Neuronal stem cell (in vitro differentiated cells): ENCODE measurements around the gene CDH9.

Experiments used
- DNase-seq: peaks from one replicate; pipeline ENCODE4 v3.0.0-alpha.2; 2013; ENCODE audit warnings: low spot score
- H2AFZ ChIP-seq: one replicate; pipeline ENCODE4 v1.6.1; 2013; ENCODE audit warnings: mild to moderate bottlenecking, low read length, inconsistent platforms
- H2AK5ac ChIP-seq: 2 replicates; pipeline ENCODE4 v1.6.1; 2013; ENCODE audit warnings: low read depth, mild to moderate bottlenecking, inconsistent platforms, low read length, moderate library complexity, mixed read lengths
- H2BK120ac ChIP-seq: 2 replicates; pipeline ENCODE4 v1.6.1; 2013; ENCODE audit warnings: low read depth, mild to moderate bottlenecking, inconsistent platforms, low read length, moderate library complexity, mixed read lengths
- H2BK12ac ChIP-seq: one replicate; pipeline ENCODE4 v1.6.1; 2013; ENCODE audit warnings: low read length, inconsistent platforms
- H2BK15ac ChIP-seq: 2 replicates; pipeline ENCODE4 v1.6.1; 2013; ENCODE audit warnings: mild to moderate bottlenecking, low read length, inconsistent platforms, mixed read lengths
- H2BK5ac ChIP-seq: one replicate; pipeline ENCODE4 v1.6.1; 2013; ENCODE audit warnings: inconsistent platforms, mild to moderate bottlenecking, low read length, moderate library complexity
- H3K14ac ChIP-seq: one replicate; pipeline ENCODE4 v1.6.1; 2013; ENCODE audit warnings: low read length, inconsistent platforms
- H3K18ac ChIP-seq: 2 replicates; pipeline ENCODE4 v1.6.1; 2013; ENCODE audit warnings: low read length, inconsistent platforms
- H3K23ac ChIP-seq: 2 replicates; pipeline ENCODE4 v1.6.1; 2013; ENCODE audit warnings: low read depth, mild to moderate bottlenecking, mixed read lengths, low read length, inconsistent platforms; ENCODE audit not compliant: poor library complexity
- H3K27ac ChIP-seq: replicated peaks from 3 replicates; pipeline ENCODE4 v1.5.1; 2013; ENCODE audit warnings: low read length, inconsistent platforms
- H3K27me3 ChIP-seq, 3 experiments: 2 replicates each; pipeline ENCODE4 v1.6.1; 2013; ENCODE audit warnings: low read length in 3 of 3, mild to moderate bottlenecking in 2 of 3, inconsistent platforms in 1 of 3, low read depth in 1 of 3, mixed read lengths in 1 of 3, moderate library complexity in 1 of 3; ENCODE audit not compliant: control insufficient read depth in 3 of 3, insufficient read depth in 3 of 3
- H3K36me3 ChIP-seq, 2 donors: replicated peaks in 1 of 2; 2 replicates each; pipeline ENCODE4 v1.6.1; 2013; ENCODE audit warnings: low read length in 2 of 2; ENCODE audit not compliant: control insufficient read depth in 2 of 2, insufficient read depth in 2 of 2
- H3K4ac ChIP-seq: 2 replicates; pipeline ENCODE4 v1.6.1; 2013; ENCODE audit warnings: inconsistent platforms, mild to moderate bottlenecking, low read length, moderate library complexity
- H3K4me1 ChIP-seq, 2 donors: 1 replicate in 1 of 2; 2 replicates in 1 of 2; pipeline ENCODE4 v1.6.1; 2013; ENCODE audit warnings: low read length in 2 of 2, low read depth in 1 of 2; ENCODE audit not compliant: control insufficient read depth in 2 of 2, insufficient read depth in 1 of 2
- H3K4me2 ChIP-seq: one replicate; pipeline ENCODE4 v1.6.1; 2013; ENCODE audit warnings: mild to moderate bottlenecking, low read length, inconsistent platforms; ENCODE audit not compliant: insufficient read depth, poor library complexity, severe bottlenecking
- H3K4me3 ChIP-seq, 2 donors: 2 replicates each; pipeline ENCODE4 v1.5.1; 2013; ENCODE audit warnings: low read length in 2 of 2, mild to moderate bottlenecking in 2 of 2, inconsistent platforms in 1 of 2, moderate library complexity in 1 of 2
- H3K79me1 ChIP-seq: one replicate; pipeline ENCODE4 v1.6.1; 2013; ENCODE audit warnings: low read depth, mild to moderate bottlenecking, inconsistent platforms, low read length, moderate library complexity
- H3K9ac ChIP-seq: one replicate; pipeline ENCODE4 v1.6.1; 2013; ENCODE audit warnings: mild to moderate bottlenecking, low read depth, low read length, inconsistent platforms; ENCODE audit not compliant: poor library complexity
- H3K9me3 ChIP-seq, 2 donors: replicated peaks in 1 of 2; 2 replicates each; pipeline versions ENCODE3 to v1.6.1; 2013; ENCODE audit warnings: low read length in 2 of 2, mild to moderate bottlenecking in 2 of 2, inconsistent platforms in 1 of 2, low read depth in 1 of 2, mixed read lengths in 1 of 2, moderate library complexity in 1 of 2; ENCODE audit not compliant: control insufficient read depth in 2 of 2, insufficient read depth in 1 of 2
- H4K8ac ChIP-seq: one replicate; pipeline ENCODE4 v1.6.1; 2013; ENCODE audit warnings: low read depth, mild to moderate bottlenecking, inconsistent platforms, low read length, moderate library complexity
- H4K91ac ChIP-seq: one replicate; pipeline ENCODE4 v1.6.1; 2013; ENCODE audit warnings: low read length, low read depth, mild to moderate bottlenecking, inconsistent platforms; ENCODE audit not compliant: poor library complexity
- WGBS, 2 donors: extraction: QIAGEN DNeasy Blood & Tissue Kit; methylation state at CpG; one replicate each; pipeline ENCODE4 v1.1.7; 2013; ENCODE audit warnings: missing lambda C conversion rate in 2 of 2, mixed read lengths in 1 of 2; ENCODE audit not compliant: insufficient read length in 2 of 2, insufficient replicate concordance in 1 of 2; ENCODE audit errors: extremely low coverage in 2 of 2; 5-methylcytosine and 5-hydroxymethylcytosine counted together

CDH9 gene

GRCh38 chr5:26877154-26877553, 161.2 kb downstream of the CDH9 start:
- H3K27ac ChIP-seq, result no peak overlapping the region
- H2BK12ac ChIP-seq, result no peak overlapping the region
- no peak for DNase-seq
- no peak overlapping the region for H4K8ac ChIP-seq
- no peak overlapping the region for H2AK5ac ChIP-seq
- no peak overlapping the region for H2BK120ac ChIP-seq
- H3K9me3 ChIP-seq, result no peaks in the 10 kb centered on the region
- no peak overlapping the region for H3K18ac ChIP-seq
- no peaks in the 10 kb centered on the region for H3K79me1 ChIP-seq
- H3K4ac ChIP-seq, result no peak overlapping the region
- H2AFZ ChIP-seq, result no peak overlapping the region
- no peaks in the 10 kb centered on the region for H3K27me3 ChIP-seq
- H3K23ac ChIP-seq, result no peak overlapping the region
- no peak overlapping the region for H3K4me3 ChIP-seq
- no CpG with 5 or more reads among the region's 4 CpGs for WGBS, 2 donors
- no peak overlapping the region for H3K14ac ChIP-seq
- H3K4me2 ChIP-seq, result no peak overlapping the region
- no peaks in the 10 kb centered on the region for H3K4me1 ChIP-seq
- H3K9ac ChIP-seq, result no peak overlapping the region
- no peaks in the 10 kb centered on the region for H3K36me3 ChIP-seq
- H4K91ac ChIP-seq, result no peak overlapping the region
- H2BK5ac ChIP-seq, result no peak overlapping the region
- H2BK15ac ChIP-seq, result no peak overlapping the region

GRCh38 chr5:26872337-26872736, 166.0 kb downstream of the CDH9 start:
- H3K36me3 ChIP-seq, result no peaks in the 10 kb centered on the region
- H3K79me1 ChIP-seq, result no peaks in the 10 kb centered on the region
- no peak overlapping the region for H4K8ac ChIP-seq
- no peak overlapping the region for H2AFZ ChIP-seq
- H3K23ac ChIP-seq, result no peak overlapping the region
- no peak overlapping the region for H3K9ac ChIP-seq
- H2BK15ac ChIP-seq, result no peak overlapping the region
- H3K4me3 ChIP-seq, result no peak overlapping the region
- no peak overlapping the region for H3K4ac ChIP-seq
- H2AK5ac ChIP-seq, result no peak overlapping the region
- H3K4me1 ChIP-seq, result no peaks in the 10 kb centered on the region
- H3K27me3 ChIP-seq, result no peaks in the 10 kb centered on the region
- no CpG with 5 or more reads among the region's 3 CpGs for WGBS, 2 donors
- H2BK5ac ChIP-seq, result no peak overlapping the region
- no peak overlapping the region for H3K27ac ChIP-seq
- H2BK12ac ChIP-seq, result no peak overlapping the region
- no peak overlapping the region for H3K18ac ChIP-seq
- no peaks in the 10 kb centered on the region for H3K9me3 ChIP-seq
- no peak overlapping the region for H2BK120ac ChIP-seq
- no peak overlapping the region for H4K91ac ChIP-seq
- no peak overlapping the region for H3K14ac ChIP-seq
- H3K4me2 ChIP-seq, result no peak overlapping the region
- DNase-seq, result no peak

- Histone ChIP-seq H3K23ac (no peak overlapping the region), H4K8ac (no peak overlapping the region), H2BK12ac (no peak overlapping the region), H2BK120ac (no peak overlapping the region), H4K91ac (no peak overlapping the region), H2AFZ (no peak overlapping the region), H3K9ac (no peak overlapping the region), H3K18ac (no peak overlapping the region), H3K79me1 (no peaks in the 10 kb centered on the region), H3K14ac (no peak overlapping the region), H3K4me1 (no peaks in the 10 kb centered on the region), H3K4me3 (no peak overlapping the region), H3K4me2 (no peak overlapping the region), H3K27ac (no peak overlapping the region), H2AK5ac (no peak overlapping the region), H3K27me3 (no peaks in the 10 kb centered on the region), H2BK15ac (no peak overlapping the region), H2BK5ac (no peak overlapping the region), H3K36me3 (no peaks in the 10 kb centered on the region), H3K4ac (no peak overlapping the region), H3K9me3 (no peaks in the 10 kb centered on the region)
- DNase-seq, result no peak
- WGBS, 2 donors, result no CpG with 5 or more reads among the region's 1 CpG
Observed at GRCh38 chr5:26869781-26870180, 168.6 kb downstream of the CDH9 start.

GRCh38 chr5:26868504-26868903, 169.9 kb downstream of the CDH9 start:
- Histone ChIP-seq H2BK15ac (no peak overlapping the region), H3K4me3 (no peak overlapping the region), H3K23ac (no peak overlapping the region), H4K91ac (no peak overlapping the region), H2AK5ac (no peak overlapping the region), H3K79me1 (no peaks in the 10 kb centered on the region), H3K27me3 (no peaks in the 10 kb centered on the region), H4K8ac (no peak overlapping the region), H3K36me3 (no peaks in the 10 kb centered on the region), H2AFZ (no peak overlapping the region), H2BK120ac (no peak overlapping the region), H3K18ac (no peak overlapping the region), H2BK12ac (no peak overlapping the region), H3K4me1 (no peaks in the 10 kb centered on the region), H3K4me2 (no peak overlapping the region), H3K14ac (no peak overlapping the region), H3K9me3 (no peaks in the 10 kb centered on the region), H3K4ac (no peak overlapping the region), H2BK5ac (no peak overlapping the region), H3K9ac (no peak overlapping the region), H3K27ac (no peak overlapping the region)
- DNase-seq, result no peak
- WGBS, 2 donors, result no CpG with 5 or more reads among the region's 3 CpGs
